GM18499 (cell line): ENCODE data around the gene RMND5B.
"Not testable (repeated sequence)": the region's sequence is repeated elsewhere in the genome, so short reads cannot be mapped to it uniquely, and the experiment has no call there.

Source experiments
- ATAC-seq: cut with Tn5 transposase; IDR thresholded peaks from one replicate; pipeline ENCODE4 v1.9.1; 2021; ENCODE audit warnings: moderate number of reproducible peaks; ENCODE audit not compliant: insufficient read depth, unreplicated experiment

Gene RMND5B

GRCh38 chr5:178130576-178131445, at the start of gene RMND5B:
Gene RMND5B, plus strand, starts transcription at chr5:178131014. Its CDS starts 7,106 bp downstream, at chr5:178138120.
- ATAC-seq = no peak

DNA sequence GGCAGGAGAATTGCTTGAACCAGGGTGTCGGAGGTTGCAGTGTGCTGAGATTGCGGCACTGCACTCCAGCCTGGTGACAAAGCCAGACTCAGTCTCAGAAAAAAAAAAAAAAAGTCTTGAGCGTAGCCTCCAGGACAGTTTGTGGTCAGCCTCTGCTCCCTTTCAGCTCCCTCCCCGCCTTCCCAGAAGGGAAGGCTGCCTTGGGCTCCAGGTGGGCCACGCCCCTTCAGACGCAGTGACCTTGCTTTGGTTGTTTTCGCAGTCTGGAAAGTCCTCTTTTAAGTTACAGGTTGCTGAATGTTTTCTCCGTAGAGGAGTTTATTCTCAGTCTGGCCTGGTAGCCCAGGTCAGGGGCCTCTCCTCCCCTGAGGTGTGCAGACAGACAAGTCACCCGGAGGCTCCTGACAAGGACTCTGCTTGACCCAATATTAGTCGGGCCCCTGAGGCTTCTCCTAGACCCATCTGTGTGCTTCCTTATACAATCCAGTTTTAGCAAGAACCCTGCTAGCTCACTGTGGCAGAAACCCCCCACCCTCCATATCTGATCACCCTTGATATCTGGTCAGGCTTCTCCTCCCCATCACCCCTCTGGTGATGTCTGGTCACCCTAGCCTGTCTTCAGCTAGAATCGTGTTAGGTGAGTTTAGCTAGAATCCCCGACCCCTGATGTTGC, 49.1 kb upstream of the RMND5B start:
- ATAC-seq = no peak

GRCh38 chr5:178083922-178084321, 46.9 kb upstream of the RMND5B start:
- no peak for ATAC-seq

DNA sequence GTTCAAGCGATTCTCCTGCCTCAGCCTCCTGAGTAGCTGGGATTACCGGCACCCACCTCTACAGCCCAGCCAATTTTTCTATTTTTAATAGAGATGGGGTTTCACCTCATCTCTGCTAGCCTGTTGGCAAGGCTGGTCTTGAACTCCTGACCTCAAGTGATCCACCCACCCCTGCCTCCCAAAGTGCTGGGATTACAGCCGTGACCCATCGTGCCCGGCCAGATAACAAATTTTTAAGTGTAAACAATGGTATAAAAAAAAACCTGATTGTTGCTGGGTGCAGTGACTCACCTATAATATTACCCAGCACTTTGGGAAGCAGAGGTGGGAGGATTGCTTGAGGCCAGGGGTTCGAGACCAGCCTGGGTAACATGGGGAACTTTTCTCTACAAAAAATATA, 45.5 kb upstream of the RMND5B start:
- ATAC-seq = no peak

DNA sequence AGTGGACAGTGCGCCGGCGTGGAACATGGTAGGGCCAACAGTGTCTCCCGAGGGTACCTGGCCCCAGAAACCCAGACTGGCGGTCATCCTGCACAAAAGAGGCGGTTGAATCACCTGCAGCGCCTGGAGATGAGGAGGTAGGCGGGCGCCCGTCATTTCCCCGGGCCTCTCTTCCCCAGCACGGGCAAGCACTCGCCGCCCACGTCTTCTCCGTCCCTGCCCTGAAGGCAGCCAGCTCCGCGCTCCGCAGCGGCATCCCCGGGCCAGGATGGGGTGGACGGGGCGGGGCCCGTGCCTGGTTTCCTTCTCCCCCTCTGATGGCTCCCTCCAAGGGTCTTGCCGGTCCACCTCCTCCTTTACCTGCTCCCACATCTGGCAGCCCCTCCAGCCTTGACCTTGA, 44.5 kb upstream of the RMND5B start:
- ATAC-seq = no peak

DNA sequence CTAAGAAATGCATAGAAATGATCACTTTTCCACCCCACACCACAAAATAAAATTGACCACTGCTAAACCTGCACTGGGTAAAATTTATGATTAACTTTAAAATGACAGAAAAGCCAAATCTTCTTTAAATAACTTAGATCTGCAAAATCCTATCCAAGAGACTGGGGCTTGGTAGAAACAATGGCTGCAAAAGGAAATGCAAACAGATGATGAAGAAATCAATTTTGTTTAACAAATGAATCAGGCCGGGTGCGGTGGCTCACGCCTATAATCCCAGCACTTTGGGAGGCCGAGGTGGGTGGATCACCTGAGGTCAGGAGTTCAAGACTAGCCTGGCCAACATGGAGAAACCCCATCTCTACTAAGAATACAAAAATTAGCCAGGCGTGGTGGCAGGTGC, 43.6 kb upstream of the RMND5B start:
- not testable (repeated sequence) for ATAC-seq

DNA sequence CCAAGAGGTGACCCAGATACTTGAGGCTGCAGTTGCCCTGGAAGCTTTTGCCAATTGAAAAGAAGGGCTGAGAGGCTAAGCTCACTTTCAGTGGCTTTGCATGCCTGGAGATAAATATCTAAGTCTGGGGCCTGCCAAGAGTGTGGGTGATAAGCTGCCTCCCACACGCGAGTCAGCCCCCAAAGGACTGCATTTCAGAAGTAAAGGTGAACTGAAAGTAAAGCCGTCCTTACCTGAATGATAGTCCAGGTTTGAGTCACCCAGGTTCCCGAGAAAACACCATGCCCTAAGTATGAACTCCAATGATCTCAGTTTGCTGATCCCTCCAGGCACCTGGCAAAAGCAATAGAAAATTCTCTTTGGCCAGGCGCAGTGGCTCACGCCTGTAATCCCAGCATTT, 40.0 kb upstream of the RMND5B start:
- ATAC-seq = no peak

- ATAC-seq = no peak
These were observed 37.7 kb upstream of the RMND5B start for GRCh38 chr5:178093134-178093533.

- ATAC-seq = no peak
These were observed 36.5 kb upstream of the RMND5B start for GRCh38 chr5:178094345-178094744.

DNA sequence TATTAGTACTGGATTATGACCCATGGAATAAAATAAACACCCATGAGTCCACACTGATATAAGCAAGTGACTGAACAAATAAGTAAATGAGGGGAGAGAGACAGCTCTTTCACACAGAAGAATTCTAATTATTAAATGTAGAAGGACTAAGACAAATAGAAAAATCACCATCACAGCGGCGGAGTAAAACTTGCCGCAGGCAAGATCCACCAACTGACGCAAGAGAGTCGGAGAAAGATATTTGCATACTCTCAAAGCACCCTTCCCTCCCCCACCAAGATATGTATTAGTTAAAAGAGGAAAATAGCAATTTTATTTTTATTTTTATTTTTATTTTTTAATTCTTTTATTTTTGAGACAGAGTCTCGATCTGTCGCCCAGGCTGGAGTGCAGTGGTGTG, 32.1 kb upstream of the RMND5B start:
- ATAC-seq = no peak

DNA sequence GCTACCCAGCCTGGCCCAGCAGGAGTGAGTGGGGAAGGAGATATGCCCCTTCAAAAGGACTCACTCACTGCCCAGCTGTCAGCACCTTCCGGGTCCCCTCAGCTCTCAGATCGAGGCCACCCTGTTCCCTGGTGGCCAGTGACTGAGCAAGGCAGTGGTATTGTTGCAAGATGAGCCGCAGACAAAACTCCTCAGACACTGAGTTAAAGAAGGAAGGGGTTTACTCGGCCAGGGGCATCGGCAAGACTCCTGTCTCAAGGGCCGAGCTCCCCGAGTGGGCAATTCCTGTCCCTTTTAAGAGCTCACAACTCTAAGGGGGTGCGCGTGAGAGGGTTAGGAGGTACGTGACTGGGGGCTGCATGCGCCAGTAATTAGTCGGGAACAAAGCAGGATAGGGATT, 27.2 kb upstream of the RMND5B start:
- no peak for ATAC-seq

DNA sequence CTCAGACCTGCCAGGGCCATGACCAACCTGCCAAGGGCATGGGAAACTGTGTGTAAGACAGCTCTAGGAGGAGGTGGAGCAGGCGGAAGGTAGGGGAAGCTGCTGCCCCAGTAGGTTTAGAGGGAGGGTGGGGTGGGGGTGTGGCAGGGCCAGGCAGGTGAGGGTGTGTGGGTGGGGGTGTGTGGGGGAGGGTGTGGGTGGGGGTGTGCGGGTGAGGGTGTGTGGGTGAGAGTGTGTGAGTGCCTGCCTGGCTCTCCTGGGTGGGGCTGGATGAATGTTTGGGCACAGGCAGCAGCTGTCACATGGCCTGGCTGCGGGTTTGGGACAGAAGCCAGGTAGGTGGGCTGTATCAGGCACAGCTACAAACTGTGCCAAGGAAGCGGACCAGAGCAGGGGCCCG, 26.3 kb upstream of the RMND5B start:
- no peak for ATAC-seq

GRCh38 chr5:178106086-178106485, 24.7 kb upstream of the RMND5B start:
- ATAC-seq = no peak

- ATAC-seq = no peak
These were observed 24.1 kb upstream of the RMND5B start for GRCh38 chr5:178106556-178107239.

GRCh38 chr5:178107756-178108310, 23.0 kb upstream of the RMND5B start:
- no peak for ATAC-seq

GRCh38 chr5:178108446-178108845, 22.4 kb upstream of the RMND5B start:
- no peak for ATAC-seq

DNA sequence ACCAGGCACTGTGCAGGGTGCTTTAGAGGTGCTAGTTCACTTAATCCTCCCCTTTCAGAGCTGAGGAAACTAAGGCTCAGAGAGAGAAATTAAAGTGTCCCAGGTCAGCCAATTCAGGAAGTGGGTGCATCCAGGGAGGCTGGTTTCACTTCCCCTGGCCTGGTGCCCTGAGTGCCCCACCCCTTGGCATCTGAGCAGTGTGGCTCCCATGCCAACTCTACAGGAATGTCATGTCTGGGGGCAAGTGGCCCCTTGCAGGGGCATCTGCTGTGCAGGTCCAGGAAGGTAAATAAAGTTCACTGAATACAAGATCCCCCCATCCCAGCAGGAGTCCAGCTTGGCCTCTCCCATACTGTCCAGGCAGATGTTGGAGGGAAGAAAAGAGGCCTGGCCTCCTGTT, 21.8 kb upstream of the RMND5B start:
- no peak for ATAC-seq

- no peak for ATAC-seq
These were observed 20.3 kb upstream of the RMND5B start for GRCh38 chr5:178110511-178110910.

DNA sequence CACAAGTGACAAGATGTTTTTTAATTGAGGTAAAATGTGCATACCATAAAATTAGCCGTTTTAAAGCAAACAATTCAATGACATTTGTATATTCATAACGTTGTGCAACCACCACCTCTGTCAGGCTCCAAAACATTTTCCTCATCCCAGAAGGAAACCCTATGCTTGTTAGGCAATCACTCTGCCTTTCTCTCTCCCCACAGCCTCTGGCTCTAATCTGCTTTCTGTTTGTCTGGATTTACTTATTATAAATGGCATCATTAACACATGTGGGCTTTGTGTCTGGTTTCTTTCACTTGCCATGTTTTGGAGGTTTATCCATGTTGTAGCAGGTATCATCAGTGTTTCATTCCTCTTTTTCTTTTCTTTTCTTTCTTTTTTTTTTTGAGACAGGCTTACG, 18.9 kb upstream of the RMND5B start:
- no peak for ATAC-seq

DNA sequence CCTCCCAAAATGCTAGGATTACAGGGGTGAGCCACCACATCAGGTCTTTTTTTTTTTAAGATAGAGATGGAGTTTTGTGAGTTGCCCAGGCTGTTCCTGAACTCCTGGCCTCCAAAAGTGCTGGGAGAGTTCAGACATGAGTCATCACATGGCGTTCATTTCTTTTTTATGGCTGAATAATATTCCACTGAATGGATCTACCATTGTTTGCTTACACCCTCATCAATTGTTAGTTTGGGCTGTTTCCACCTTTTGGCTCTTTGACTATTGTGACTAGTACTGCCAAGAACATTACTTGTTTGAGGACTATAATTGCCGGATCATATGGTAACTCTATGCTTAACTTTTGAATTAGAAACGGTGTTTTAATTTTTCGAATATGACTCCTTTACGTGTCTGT, 18.3 kb upstream of the RMND5B start:
- ATAC-seq = no peak
